H9 (cell line): ENCODE data around the gene DACT2. TPM values are rescaled to one million over a fixed set of nuclear protein-coding genes. Genes with fewer than 3 reads are reported as not detected.

ENCODE experiments used
- DNase-seq: peaks from one replicate; pipeline ENCODE4 v3.0.0-alpha.2; 2017
- H2AFZ ChIP-seq: one replicate; pipeline ENCODE4 v1.6.1; 2013; ENCODE audit warnings: mild to moderate bottlenecking, low read length, control low read depth, moderate library complexity
- H2AK5ac ChIP-seq: 2 replicates; pipeline ENCODE4 v1.6.1; 2013; ENCODE audit warnings: low read length, control low read depth, mixed read lengths; ENCODE audit not compliant: insufficient read length
- H2BK120ac ChIP-seq: one replicate; pipeline ENCODE4 v1.6.1; 2013; ENCODE audit warnings: low read depth, mild to moderate bottlenecking, low read length, control low read depth, inconsistent platforms; ENCODE audit not compliant: poor library complexity, severe bottlenecking
- H2BK12ac ChIP-seq: 2 replicates; pipeline ENCODE4 v1.6.1; 2013; ENCODE audit warnings: low read length, control low read depth, mixed read lengths, low read depth; ENCODE audit not compliant: insufficient read length
- H2BK15ac ChIP-seq: 2 replicates; pipeline ENCODE4 v1.6.1; 2013; ENCODE audit warnings: low read depth, low read length, control low read depth
- H2BK20ac ChIP-seq: one replicate; pipeline ENCODE4 v1.6.1; 2013; ENCODE audit warnings: low read depth, mild to moderate bottlenecking, low read length, control low read depth, inconsistent platforms; ENCODE audit not compliant: poor library complexity, severe bottlenecking
- H2BK5ac ChIP-seq: 2 replicates; pipeline ENCODE4 v1.6.1; 2013; ENCODE audit warnings: low read length, control low read depth, mixed read lengths; ENCODE audit not compliant: insufficient read length
- H3K14ac ChIP-seq: 2 replicates; pipeline ENCODE4 v1.6.1; 2013; ENCODE audit warnings: low read length, control low read depth; ENCODE audit not compliant: insufficient read depth
- H3K18ac ChIP-seq: 2 replicates; pipeline ENCODE4 v1.6.1; 2013; ENCODE audit warnings: low read depth, mild to moderate bottlenecking, mixed read lengths, low read length, control low read depth; ENCODE audit not compliant: insufficient read length
- H3K23ac ChIP-seq: 2 replicates; pipeline ENCODE4 v1.6.1; 2013; ENCODE audit warnings: low read length, control low read depth, mixed read lengths, low read depth; ENCODE audit not compliant: insufficient read length
- H3K23me2 ChIP-seq: 2 replicates; pipeline ENCODE4 v1.6.1; 2013; ENCODE audit warnings: low read depth, mild to moderate bottlenecking, mixed read lengths, low read length, control low read depth; ENCODE audit not compliant: insufficient read length, poor library complexity, severe bottlenecking
- H3K27ac ChIP-seq: 2 replicates; pipeline ENCODE4 v1.5.1; 2013; ENCODE audit warnings: low read length, control low read depth, mixed read lengths, low read depth; ENCODE audit not compliant: insufficient read length
- H3K27me3 ChIP-seq: 2 replicates; pipeline ENCODE4 v1.6.1; 2013; ENCODE audit warnings: low read length, control low read depth, inconsistent platforms; ENCODE audit not compliant: insufficient read depth
- H3K4ac ChIP-seq: 2 replicates; pipeline ENCODE4 v1.6.1; 2013; ENCODE audit warnings: low read depth, mild to moderate bottlenecking, control low read depth, inconsistent platforms, low read length, moderate library complexity
- H3K4me1 ChIP-seq: 2 replicates; pipeline ENCODE4 v1.6.1; 2013; ENCODE audit warnings: low read length, control low read depth, inconsistent platforms; ENCODE audit not compliant: insufficient read depth
- H3K4me2 ChIP-seq: 2 replicates; pipeline ENCODE4 v1.6.1; 2013; ENCODE audit warnings: low read length, control low read depth, mixed read lengths; ENCODE audit not compliant: insufficient read length, insufficient read depth
- H3K56ac ChIP-seq: 2 replicates; pipeline ENCODE4 v1.6.1; 2013; ENCODE audit warnings: low read depth, mild to moderate bottlenecking, mixed read lengths, low read length, control low read depth; ENCODE audit not compliant: insufficient read length
- H3K79me1 ChIP-seq: 2 replicates; pipeline ENCODE4 v1.6.1; 2013; ENCODE audit warnings: low read depth, mild to moderate bottlenecking, moderate library complexity, low read length, control low read depth, inconsistent platforms; ENCODE audit not compliant: insufficient read depth, poor library complexity, severe bottlenecking
- H3K79me2 ChIP-seq: 2 replicates; pipeline ENCODE4 v1.6.1; 2013; ENCODE audit warnings: low read length, control low read depth, inconsistent platforms; ENCODE audit not compliant: insufficient read depth
- H3K9ac ChIP-seq: 2 replicates; pipeline ENCODE4 v1.6.1; 2013; ENCODE audit warnings: low read length, control low read depth, mixed read lengths; ENCODE audit not compliant: insufficient read length; ENCODE audit errors: extremely low read depth
- H3K9me3 ChIP-seq: one replicate; pipeline ENCODE4 v1.6.1; 2013; ENCODE audit warnings: low read depth, low read length, inconsistent platforms; ENCODE audit not compliant: control insufficient read depth
- H3T11ph ChIP-seq: one replicate; pipeline ENCODE4 v1.6.1; 2013; ENCODE audit warnings: mild to moderate bottlenecking, low read length, control low read depth, inconsistent platforms
- H4K20me1 ChIP-seq: one replicate; pipeline ENCODE4 v1.6.1; 2013; ENCODE audit not compliant: control insufficient read depth, insufficient read length, insufficient read depth
- H4K5ac ChIP-seq: 2 replicates; pipeline ENCODE4 v1.6.1; 2013; ENCODE audit warnings: low read depth, mild to moderate bottlenecking, mixed read lengths, low read length, control low read depth; ENCODE audit not compliant: insufficient read length
- H4K8ac ChIP-seq: replicated peaks from 2 replicates; pipeline ENCODE4 v1.6.1; 2013; ENCODE audit warnings: low read length, control low read depth, mixed read lengths, low read depth; ENCODE audit not compliant: insufficient read length
- H4K91ac ChIP-seq: 2 replicates; pipeline ENCODE4 v1.6.1; 2013; ENCODE audit warnings: low read depth, mild to moderate bottlenecking, moderate library complexity, mixed read lengths, low read length, control low read depth; ENCODE audit not compliant: insufficient read length
- H3K27ac Mint-ChIP-seq, 3 experiments: 2 replicates in 2 of 3; 3 replicates in 1 of 3; pipeline ENCODE4 v1.8.0; 2020 to 2021; ENCODE audit warnings: mixed read lengths in 3 of 3, mild to moderate bottlenecking in 1 of 3, moderate library complexity in 1 of 3
- H3K27me3 Mint-ChIP-seq: 2 replicates; pipeline ENCODE4 v1.8.0; 2021; ENCODE audit warnings: low read depth, mild to moderate bottlenecking, moderate library complexity, mixed read lengths
- H3K36me3 Mint-ChIP-seq, 3 experiments: 2 replicates in 2 of 3; 3 replicates in 1 of 3; pipeline ENCODE4 v1.8.0; 2020 to 2021; ENCODE audit warnings: low read depth in 3 of 3, mixed read lengths in 3 of 3; ENCODE audit not compliant: insufficient read depth in 1 of 3
- H3K4me1 Mint-ChIP-seq, 2 experiments: 2 replicates each; pipeline ENCODE4 v1.8.0; 2020; ENCODE audit warnings: mixed read lengths in 2 of 2
- H3K4me3 Mint-ChIP-seq, 2 experiments: 2 replicates in 1 of 2; 3 replicates in 1 of 2; pipeline ENCODE4 v1.8.0; 2020 to 2021; ENCODE audit warnings: mild to moderate bottlenecking in 2 of 2, mixed read lengths in 2 of 2, moderate library complexity in 1 of 2
- H3K9me3 Mint-ChIP-seq, 2 experiments: 2 replicates in 1 of 2; 3 replicates in 1 of 2; pipeline ENCODE4 v1.8.0; 2020; ENCODE audit warnings: mild to moderate bottlenecking in 2 of 2, mixed read lengths in 2 of 2, moderate library complexity in 1 of 2
- WGBS: extraction: QIAGEN DNeasy Blood & Tissue Kit; methylation state at CpG from one replicate; pipeline ENCODE4 v1.1.7; 2013; ENCODE audit warnings: missing lambda C conversion rate, low lambda C conversion rate, mixed read lengths; ENCODE audit not compliant: insufficient read length; ENCODE audit errors: extremely low coverage; 5-methylcytosine and 5-hydroxymethylcytosine counted together
- total RNA-seq: library from RNA; stranded (reverse); gene quantifications from 2 replicates; pipeline ENCODE4 v1.2.1, GENCODE V29; 2021
- TF ChIP-seq, protein P1 (sequence below): fragments of 200-600 bp; sonication (generic); conservative IDR thresholded peaks from 3 replicates; pipeline ENCODE4 v1.8.0; 2021; ENCODE audit warnings: antibody characterized with exemption, mild to moderate bottlenecking

The DACT2 gene
- total RNA-seq, 1 experiment from 2014 or later = 1.8 TPM

DNA sequence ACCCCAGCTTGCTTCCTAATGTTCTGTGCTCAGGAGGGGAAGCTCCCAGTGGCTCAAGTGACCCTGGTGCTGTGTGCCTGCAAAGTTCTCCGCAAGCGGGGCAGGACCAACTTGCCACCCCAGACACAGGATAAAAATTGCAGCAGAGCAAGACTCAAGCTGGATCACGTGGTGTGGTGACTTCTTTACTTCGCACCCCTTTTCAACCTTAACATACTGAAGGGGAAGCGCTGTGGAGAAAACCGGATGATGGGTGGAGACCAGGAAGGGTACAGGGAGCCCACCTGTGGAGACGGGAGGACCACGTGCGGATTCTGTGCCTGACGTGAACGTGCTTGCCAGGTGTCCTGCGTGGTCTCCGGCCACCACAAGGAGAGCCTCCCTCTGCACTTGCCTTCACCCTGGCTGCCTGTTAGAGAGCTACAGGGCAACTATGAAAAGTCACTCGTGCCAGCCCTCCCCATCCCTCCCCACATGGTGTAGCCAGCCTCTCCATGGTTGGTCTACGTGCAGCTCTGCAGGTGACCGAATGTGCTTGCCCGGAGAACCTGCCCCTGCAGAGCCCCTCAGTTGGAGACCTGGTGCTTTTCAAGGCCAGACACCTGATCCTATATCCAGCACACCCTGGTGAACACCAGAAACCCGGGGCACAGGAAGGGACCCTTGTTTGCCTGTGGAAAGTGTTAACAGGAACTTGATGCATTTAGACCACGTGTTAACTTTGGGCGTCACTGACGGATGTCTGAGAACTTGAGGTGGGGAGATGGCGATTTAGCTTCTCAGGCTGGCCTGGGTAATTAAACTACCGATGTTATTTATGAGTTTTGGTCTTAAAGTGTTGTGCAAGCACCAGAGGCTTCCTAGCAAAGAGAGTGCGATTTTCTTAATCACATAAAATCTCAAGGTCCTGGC lies 23.9 kb upstream of the DACT2 start:
- Histone ChIP-seq H2BK20ac (no peak overlapping the region), H3K23ac (no peak overlapping the region), H4K8ac (no peak overlapping the region), H2AFZ (no peak overlapping the region), H4K91ac (no peak overlapping the region), H2AK5ac (no peak overlapping the region), H3K14ac (no peak overlapping the region), H3K56ac (no peak overlapping the region), H3K4ac (no peak overlapping the region), H3K23me2 (no peaks in the 10 kb centered on the region), H3K18ac (no peak overlapping the region), H2BK120ac (no peak overlapping the region), H4K20me1 (no peaks in the 10 kb centered on the region), H3K4me2 (no peak overlapping the region), H2BK5ac (no peak overlapping the region), H4K5ac (no peak overlapping the region), H3K79me1 (no peaks in the 10 kb centered on the region), H3K9ac (no peak overlapping the region), H2BK15ac (no peak overlapping the region), H3K4me1 (no peaks in the 10 kb centered on the region), H3K27me3 (no peaks in the 10 kb centered on the region), H3K9me3 (no peaks in the 10 kb centered on the region), H2BK12ac (no peak overlapping the region), H3T11ph (no peak overlapping the region), H3K79me2 (no peaks in the 10 kb centered on the region), H3K27ac (no peak overlapping the region)
- no peaks in the 10 kb centered on the region; a peak in 1 of 7 replicates for H3K36me3 Mint-ChIP-seq
- H3K27ac Mint-ChIP-seq = 0 out of 7 replicates have a peak overlapping the region, but pooled peaks of 1 of the 3 experiments have one; percentile 30
- TF ChIP-seq, protein P1, sequence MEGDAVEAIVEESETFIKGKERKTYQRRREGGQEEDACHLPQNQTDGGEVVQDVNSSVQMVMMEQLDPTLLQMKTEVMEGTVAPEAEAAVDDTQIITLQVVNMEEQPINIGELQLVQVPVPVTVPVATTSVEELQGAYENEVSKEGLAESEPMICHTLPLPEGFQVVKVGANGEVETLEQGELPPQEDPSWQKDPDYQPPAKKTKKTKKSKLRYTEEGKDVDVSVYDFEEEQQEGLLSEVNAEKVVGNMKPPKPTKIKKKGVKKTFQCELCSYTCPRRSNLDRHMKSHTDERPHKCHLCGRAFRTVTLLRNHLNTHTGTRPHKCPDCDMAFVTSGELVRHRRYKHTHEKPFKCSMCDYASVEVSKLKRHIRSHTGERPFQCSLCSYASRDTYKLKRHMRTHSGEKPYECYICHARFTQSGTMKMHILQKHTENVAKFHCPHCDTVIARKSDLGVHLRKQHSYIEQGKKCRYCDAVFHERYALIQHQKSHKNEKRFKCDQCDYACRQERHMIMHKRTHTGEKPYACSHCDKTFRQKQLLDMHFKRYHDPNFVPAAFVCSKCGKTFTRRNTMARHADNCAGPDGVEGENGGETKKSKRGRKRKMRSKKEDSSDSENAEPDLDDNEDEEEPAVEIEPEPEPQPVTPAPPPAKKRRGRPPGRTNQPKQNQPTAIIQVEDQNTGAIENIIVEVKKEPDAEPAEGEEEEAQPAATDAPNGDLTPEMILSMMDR = no peak
- no peaks in the 10 kb centered on the region; a peak in 1 of 5 replicates for H3K9me3 Mint-ChIP-seq
- no peak for DNase-seq
- H3K4me1 Mint-ChIP-seq = peaks cover 9 to 14% of the 10 kb centered on the region in 2 experiments
- peaks cover 6% of the 10 kb centered on the region for H3K27me3 Mint-ChIP-seq
- no CpG with 5 or more reads among the region's 24 CpGs for WGBS
- no peak overlapping the region for H3K4me3 Mint-ChIP-seq
